ENCODE data around the gene MAGEA9. TPM values are rescaled to one million over a fixed set of nuclear protein-coding genes. Genes with fewer than 3 reads are reported as not detected.

The MAGEA9 gene
- total RNA-seq, 1 experiment from 2014 or later: not detected

- POLR2A ChIA-PET: no interaction called here
- intact Hi-C loops (cut with micrococcal nuclease; ENCODE audit: unreplicated experiment) (no loop called here), in situ Hi-C loops (cut with HindIII; ENCODE audit: low pct_unique_long_range_greater_than_20kb, low sequenced_read_pairs) (no loop called here)
- Histone ChIP-seq H3K4me3 (ENCODE audit: low read depth in 2 of 2, low read length in 2 of 2) (no peak overlapping the region), H3K9me3 (ENCODE audit: control insufficient read depth, insufficient read depth, low read depth, low read length) (no peaks in the 10 kb centered on the region), H3K36me3 (ENCODE audit: control insufficient read depth, insufficient read depth, low read length) (no peaks in the 10 kb centered on the region), H3K27ac (ENCODE audit: low read length) (no peak overlapping the region), H3K4me1 (ENCODE audit: control insufficient read depth, insufficient read depth, low read length) (no peaks in the 10 kb centered on the region), H3K27me3 (ENCODE audit: control insufficient read depth, insufficient read depth, low read length) (0 out of 2 replicates have a peak, but pooled peaks cover 4% of the 10 kb centered on the region)
- DNase-seq (ENCODE audit: low read depth, low spot score): no peak
- BruUV-seq (replicated peaks): no TSS peak
- no peak for ATAC-seq
- no peak for TF ChIP-seq REST (IDR thresholded peaks at IDR 0.05; ENCODE audit: insufficient read depth in 1 of 2, low read depth in 2 of 2, low read length in 1 of 2)
- no peak for TF ChIP-seq SIN3A (IDR thresholded peaks at IDR 0.05; ENCODE audit: borderline replicate concordance, insufficient read depth, low read depth, low read length)
- no peak for TF ChIP-seq TCF7L2 (IDR thresholded peaks at IDR 0.05; ENCODE audit: low read depth, low read length)
- no peak for TF ChIP-seq POLR2AphosphoS5 (IDR thresholded peaks at IDR 0.05; ENCODE audit: low read depth, low read length)
- TF ChIP-seq CTCF (IDR thresholded peaks at IDR 0.05): no peak
- CTCF ChIA-PET: no interaction called here
Observed at GRCh38 chrX:149818652-149819051, 36.9 kb downstream of the MAGEA9 start.

- H3K4me1 ChIP-seq (ENCODE audit: control insufficient read depth, insufficient read depth, low read length): no peaks in the 10 kb centered on the region
- no peaks in the 10 kb centered on the region for H3K36me3 ChIP-seq (ENCODE audit: control insufficient read depth, insufficient read depth, low read length)
- no peak overlapping the region for H3K4me3 ChIP-seq (ENCODE audit: low read depth in 2 of 2, low read length in 2 of 2)
- intact Hi-C loops (cut with micrococcal nuclease; ENCODE audit: unreplicated experiment): no loop called here
- TF ChIP-seq POLR2AphosphoS5 (IDR thresholded peaks at IDR 0.05; ENCODE audit: low read depth, low read length): no peak
- ChIA-PET CTCF (no interaction called here), POLR2A (no interaction called here)
- BruUV-seq (replicated peaks): no TSS peak
- no peak overlapping the region for H3K27ac ChIP-seq (ENCODE audit: low read length)
- DNase-seq (ENCODE audit: low read depth, low spot score): no peak
- H3K27me3 ChIP-seq (ENCODE audit: control insufficient read depth, insufficient read depth, low read length): 0 out of 2 replicates have a peak, but pooled peaks cover 2% of the 10 kb centered on the region
- no peaks in the 10 kb centered on the region for H3K9me3 ChIP-seq (ENCODE audit: control insufficient read depth, insufficient read depth, low read depth, low read length)
- ATAC-seq: no peak
- in situ Hi-C loops (cut with HindIII; ENCODE audit: low pct_unique_long_range_greater_than_20kb, low sequenced_read_pairs): no loop called here
Observed at GRCh38 chrX:149819371-149819770, 37.6 kb downstream of the MAGEA9 start.

DNA sequence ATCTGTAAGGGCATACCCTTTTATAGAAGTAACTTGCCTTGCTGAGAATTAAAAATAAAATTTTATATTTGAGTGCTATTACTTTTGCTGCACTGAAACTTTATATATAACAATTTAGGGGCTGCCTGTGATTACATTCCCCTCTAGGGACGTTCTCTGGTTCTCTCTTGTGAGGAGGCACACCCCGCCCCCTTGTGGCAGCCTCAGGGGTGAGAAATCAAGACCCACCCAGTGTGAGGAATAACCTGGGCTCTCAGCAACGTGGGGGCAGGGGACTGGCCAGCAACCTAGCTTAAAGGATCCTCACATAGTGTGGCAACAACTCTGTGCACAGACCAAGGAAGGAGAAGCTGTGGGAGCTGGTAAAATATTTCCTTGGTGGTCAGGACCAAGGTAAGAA, 43.7 kb downstream of the MAGEA9 start:
- no peak overlapping the region for H3K4me3 ChIP-seq (ENCODE audit: low read depth in 2 of 2, low read length in 2 of 2)
- intact Hi-C loops (cut with micrococcal nuclease; ENCODE audit: unreplicated experiment) (no loop called here), in situ Hi-C loops (cut with HindIII; ENCODE audit: low pct_unique_long_range_greater_than_20kb, low sequenced_read_pairs) (no loop called here)
- DNase-seq (ENCODE audit: low read depth, low spot score): no peak
- no peak overlapping the region for H3K27ac ChIP-seq (ENCODE audit: low read length)
- CTCF ChIA-PET: no interaction called here
- peaks cover 2% of the 10 kb centered on the region; the same call in 1 of the 2 replicates for H3K27me3 ChIP-seq (ENCODE audit: control insufficient read depth, insufficient read depth, low read length)
- POLR2A ChIA-PET: no interaction called here
- no peaks in the 10 kb centered on the region for H3K4me1 ChIP-seq (ENCODE audit: control insufficient read depth, insufficient read depth, low read length)
- no peaks in the 10 kb centered on the region for H3K9me3 ChIP-seq (ENCODE audit: control insufficient read depth, insufficient read depth, low read depth, low read length)
- ATAC-seq: no peak
- TF ChIP-seq SIN3A (IDR thresholded peaks at IDR 0.05; ENCODE audit: borderline replicate concordance, insufficient read depth, low read depth, low read length) (no peak), CTCF (IDR thresholded peaks at IDR 0.05) (peak; percentile 67)
- no peaks in the 10 kb centered on the region for H3K36me3 ChIP-seq (ENCODE audit: control insufficient read depth, insufficient read depth, low read length)
- BruUV-seq (replicated peaks): no TSS peak

All from Panc1 (cell line).